AG09309 (cell line): Measurements from ENCODE around the gene FAM110D.

Experiments
- DNase-seq: peaks from one replicate; pipeline ENCODE4 v3.0.0-alpha.2; 2010; ENCODE audit warnings: low read depth
- H3K4me3 ChIP-seq: 2 replicates; pipeline ENCODE4 v1.5.1; 2011; ENCODE audit warnings: mild to moderate bottlenecking, low read depth, low read length, moderate library complexity; ENCODE audit not compliant: control insufficient read depth
- CTCF ChIP-seq: IDR thresholded peaks from 2 replicates; pipeline ENCODE4 v1.5.1; 2011; ENCODE audit warnings: mild to moderate bottlenecking, low read depth, low read length, inconsistent platforms; ENCODE audit not compliant: insufficient read depth, control insufficient read depth; ENCODE audit errors: missing control alignments

FAM110D gene

GRCh38 chr1:26125382-26125781 is 33.5 kb upstream of the FAM110D start:
- no peak overlapping the region for H3K4me3 ChIP-seq
- DNase-seq = no peak
- no peak for TF ChIP-seq CTCF

GRCh38 chr1:26125946-26126320 is 32.9 kb upstream of the FAM110D start:
- TF ChIP-seq CTCF = no peak
- no peak overlapping the region for H3K4me3 ChIP-seq
- DNase-seq = no peak

- no peak for TF ChIP-seq CTCF
- no peak overlapping the region for H3K4me3 ChIP-seq
These were observed 32.4 kb upstream of the FAM110D start for GRCh38 chr1:26126321-26127084.

GRCh38 chr1:26127235-26128163 is 31.4 kb upstream of the FAM110D start:
- no peak for DNase-seq
- no peak for TF ChIP-seq CTCF

More at GRCh38 chr1:26126321-26127084, 32.4 kb upstream of the FAM110D start:
- no peak for DNase-seq

GRCh38 chr1:26129778-26130177 is 29.1 kb upstream of the FAM110D start:
- H3K4me3 ChIP-seq = no peak overlapping the region
- no peak for TF ChIP-seq CTCF
- DNase-seq = no peak

More at GRCh38 chr1:26127235-26128163, 31.4 kb upstream of the FAM110D start:
- H3K4me3 ChIP-seq = no peak overlapping the region

GRCh38 chr1:26130695-26131094 is 28.2 kb upstream of the FAM110D start:
- DNase-seq = no peak
- no peak for TF ChIP-seq CTCF
- no peak overlapping the region for H3K4me3 ChIP-seq
